ENCODE results near the gene PRKD1.
"Not testable (repeated sequence)": the region's sequence is repeated elsewhere in the genome, so short reads cannot be mapped to it uniquely, and the experiment has no call there.

Gene PRKD1

GRCh38 chr14:29900609-29901350 is 26.9 kb downstream of the PRKD1 start:
- DNase-seq (ENCODE audit: low read depth in 1 of 2, low spot score in 1 of 2) = no peak

GRCh38 chr14:29898470-29898869 is 29.2 kb downstream of the PRKD1 start:
- no peak for DNase-seq (ENCODE audit: low read depth in 1 of 2, low spot score in 1 of 2)

GRCh38 chr14:29897181-29897580 is 30.5 kb downstream of the PRKD1 start:
- no peak for DNase-seq (ENCODE audit: low read depth in 1 of 2, low spot score in 1 of 2)

- no peak for DNase-seq (ENCODE audit: low read depth in 1 of 2, low spot score in 1 of 2)
Observed at GRCh38 chr14:29896354-29896821, 31.3 kb downstream of the PRKD1 start.

- no peak for DNase-seq (ENCODE audit: low read depth in 1 of 2, low spot score in 1 of 2)
Observed at GRCh38 chr14:29895591-29896083, 32.0 kb downstream of the PRKD1 start.

- no peak for DNase-seq (ENCODE audit: low read depth in 1 of 2, low spot score in 1 of 2)
Observed at GRCh38 chr14:29893989-29894388, 33.7 kb downstream of the PRKD1 start.

GRCh38 chr14:29892327-29892726 is 35.3 kb downstream of the PRKD1 start:
- DNase-seq (ENCODE audit: low read depth in 1 of 2, low spot score in 1 of 2) = no peak

- DNase-seq (ENCODE audit: low read depth in 1 of 2, low spot score in 1 of 2) = no peak
Observed at GRCh38 chr14:29885988-29886387, 41.7 kb downstream of the PRKD1 start.

GRCh38 chr14:29868000-29868399 is 59.6 kb downstream of the PRKD1 start:
- no peak for DNase-seq (ENCODE audit: low read depth in 1 of 2, low spot score in 1 of 2)

- no peak for DNase-seq (ENCODE audit: low read depth in 1 of 2, low spot score in 1 of 2)
Observed at GRCh38 chr14:29865299-29865698, 62.3 kb downstream of the PRKD1 start.

GRCh38 chr14:29861996-29862395 is 65.7 kb downstream of the PRKD1 start:
- DNase-seq (ENCODE audit: low read depth in 1 of 2, low spot score in 1 of 2) = no peak

- DNase-seq (ENCODE audit: low read depth in 1 of 2, low spot score in 1 of 2) = no peak
Observed at GRCh38 chr14:29858299-29858698, 69.3 kb downstream of the PRKD1 start.

GRCh38 chr14:29857551-29857950 is 70.1 kb downstream of the PRKD1 start:
- DNase-seq (ENCODE audit: low read depth in 1 of 2, low spot score in 1 of 2) = no peak

- DNase-seq (ENCODE audit: low read depth in 1 of 2, low spot score in 1 of 2) = no peak
Observed at GRCh38 chr14:29856516-29856915, 71.1 kb downstream of the PRKD1 start.

GRCh38 chr14:29853691-29854090 is 74.0 kb downstream of the PRKD1 start:
- DNase-seq (ENCODE audit: low read depth in 1 of 2, low spot score in 1 of 2) = not testable (repeated sequence)

GRCh38 chr14:29853272-29853671 is 74.4 kb downstream of the PRKD1 start:
- DNase-seq (ENCODE audit: low read depth in 1 of 2, low spot score in 1 of 2) = no peak

- no peak for DNase-seq (ENCODE audit: low read depth in 1 of 2, low spot score in 1 of 2)
Observed at GRCh38 chr14:29851397-29851796, 76.2 kb downstream of the PRKD1 start.

GRCh38 chr14:29847056-29847380 is 80.6 kb downstream of the PRKD1 start:
- no peak for DNase-seq (ENCODE audit: low read depth in 1 of 2, low spot score in 1 of 2)

GRCh38 chr14:29846339-29847055 is 81.2 kb downstream of the PRKD1 start:
- no peak for DNase-seq (ENCODE audit: low read depth in 1 of 2, low spot score in 1 of 2)

GRCh38 chr14:29843981-29844380 is 83.7 kb downstream of the PRKD1 start:
- DNase-seq (ENCODE audit: low read depth in 1 of 2, low spot score in 1 of 2) = no peak

GRCh38 chr14:29842228-29842627 is 85.4 kb downstream of the PRKD1 start:
- DNase-seq (ENCODE audit: low read depth in 1 of 2, low spot score in 1 of 2) = no peak

GRCh38 chr14:29840369-29840892 is 87.2 kb downstream of the PRKD1 start:
- DNase-seq (ENCODE audit: low read depth in 1 of 2, low spot score in 1 of 2) = not testable (repeated sequence)

Measured in activated T-helper 1 cell treated with anti-CD3 and anti-CD28 coated beads, Interleukin-2, amount 50 U/mL, for 16 hours (primary cell).